ENCODE measurements around the gene TNRC6C.
"Not testable (repeated sequence)": the region's sequence is repeated elsewhere in the genome, so short reads cannot be mapped to it uniquely, and the experiment has no call there.

GRCh38 chr17:78082355-78082872 lies 123.9 kb downstream of the TNRC6C start:
- TF ChIP-seq POLR2A (IDR thresholded peaks at IDR 0.05; ENCODE audit: low read length); GATA1 (IDR thresholded peaks at IDR 0.05; ENCODE audit: low read depth, low read length): not testable (repeated sequence)

All from erythroblast (primary cell).